ENCODE data around the gene RBM47.
A peak's percentile ranks its signal among the peaks of the same experiment; 100 is the strongest.

The RBM47 gene

DNA sequence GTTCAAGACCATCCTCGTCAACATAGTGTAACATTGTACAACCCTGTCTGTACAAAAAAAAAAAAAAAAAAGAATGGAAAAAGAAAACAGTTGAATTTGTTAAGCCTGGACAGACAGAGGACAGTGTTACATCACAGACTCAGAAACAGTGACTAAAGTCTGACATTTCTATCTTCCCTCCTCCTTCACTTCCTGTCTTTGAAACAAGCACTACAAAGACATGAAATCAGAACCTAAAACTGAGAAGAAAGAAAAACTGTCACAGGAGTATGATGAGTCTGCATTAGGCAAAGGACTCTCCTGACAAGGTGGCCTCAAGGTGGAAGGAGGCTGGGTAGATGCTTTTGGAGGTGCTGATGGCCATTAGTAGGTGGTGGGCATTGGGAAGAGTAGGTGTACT lies 126.7 kb downstream of the RBM47 start:
- no peaks in the 10 kb centered on the region for H3K9me3 Mint-ChIP-seq
- no peaks in the 10 kb centered on the region for H3K36me3 Mint-ChIP-seq (ENCODE audit: low read depth)
- ATAC-seq: peak; percentile 94
- no peaks in the 10 kb centered on the region for H3K27me3 Mint-ChIP-seq
- peaks cover 19% of the 10 kb centered on the region for H3K4me1 Mint-ChIP-seq
- H3K4me3 Mint-ChIP-seq: no peak overlapping the region
- peak overlapping the region; percentile 20 for H3K27ac Mint-ChIP-seq
- no peak for DNase-seq

DNA sequence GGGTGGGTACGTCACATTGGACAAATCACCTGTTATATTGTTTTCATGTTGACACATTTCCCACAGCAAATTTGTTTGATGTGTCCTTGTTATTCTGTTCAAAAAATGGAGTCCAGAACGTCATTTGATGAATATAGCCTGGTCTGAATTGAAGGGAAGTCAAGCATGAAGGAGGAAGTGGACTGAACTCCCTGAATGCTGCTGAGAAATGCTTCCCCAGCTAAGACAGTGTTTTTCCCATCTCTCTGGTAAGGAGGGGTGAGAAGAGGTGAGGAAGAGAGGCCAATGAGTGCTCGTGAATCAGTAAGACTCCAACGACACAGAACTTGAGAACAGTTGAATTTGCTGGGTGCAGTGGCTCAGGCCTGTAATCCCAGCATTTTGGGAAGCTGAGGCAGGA lies 127.4 kb downstream of the RBM47 start:
- H3K27ac Mint-ChIP-seq: no peak overlapping the region
- no peaks in the 10 kb centered on the region for H3K27me3 Mint-ChIP-seq
- no peak for DNase-seq
- H3K36me3 Mint-ChIP-seq (ENCODE audit: low read depth): no peaks in the 10 kb centered on the region
- ATAC-seq: no peak
- peaks cover 19% of the 10 kb centered on the region for H3K4me1 Mint-ChIP-seq
- no peak overlapping the region for H3K4me3 Mint-ChIP-seq
- H3K9me3 Mint-ChIP-seq: no peaks in the 10 kb centered on the region

DNA sequence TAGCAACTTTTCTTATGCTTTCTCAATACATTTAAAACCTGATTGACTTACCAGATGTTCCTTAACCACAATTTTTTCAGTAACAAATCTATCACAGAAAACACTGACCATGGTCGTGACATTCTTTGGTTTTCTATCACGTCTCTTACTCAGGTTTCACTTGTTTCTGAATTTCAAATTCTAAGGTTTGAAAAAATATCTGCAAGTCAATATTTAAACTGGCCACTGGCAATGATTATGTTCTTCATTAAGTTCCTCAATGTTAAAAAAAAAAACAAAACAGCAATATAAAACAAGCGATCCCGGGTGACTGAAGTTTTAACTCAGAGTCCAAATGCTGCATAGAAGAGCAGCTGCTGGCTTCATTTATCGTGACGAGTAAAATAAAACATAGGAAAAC lies 128.9 kb downstream of the RBM47 start:
- Mint-ChIP-seq H3K4me3 (no peak overlapping the region), H3K9me3 (no peaks in the 10 kb centered on the region), H3K27me3 (no peaks in the 10 kb centered on the region), H3K4me1 (peaks cover 19% of the 10 kb centered on the region), H3K36me3 (ENCODE audit: low read depth) (no peaks in the 10 kb centered on the region), H3K27ac (no peak overlapping the region)
- no peak for ATAC-seq
- DNase-seq: no peak

DNA sequence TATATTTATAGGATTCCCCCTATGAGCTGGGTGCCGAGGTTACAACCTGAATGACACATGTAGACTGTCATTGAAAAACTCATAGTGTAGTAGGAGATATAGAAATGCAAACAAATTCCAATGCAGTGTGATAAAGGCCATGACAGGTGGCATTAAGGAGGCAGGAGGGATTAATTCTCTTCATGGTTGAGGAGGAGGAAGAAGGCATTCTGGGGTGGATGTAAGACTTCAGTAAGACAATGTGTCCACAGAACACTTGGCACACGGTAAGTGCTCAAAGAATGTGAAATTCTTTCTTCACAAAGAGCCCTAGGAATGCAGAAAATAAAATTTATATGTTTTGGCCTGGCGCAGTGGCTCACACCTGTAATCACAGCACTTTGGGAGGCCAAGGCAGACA lies 136.5 kb downstream of the RBM47 start:
- DNase-seq (no peak), ATAC-seq (no peak)
- H3K36me3 Mint-ChIP-seq (ENCODE audit: low read depth): no peaks in the 10 kb centered on the region
- H3K4me3 Mint-ChIP-seq: no peak overlapping the region
- H3K27ac Mint-ChIP-seq: no peak overlapping the region
- no peaks in the 10 kb centered on the region for H3K9me3 Mint-ChIP-seq
- no peaks in the 10 kb centered on the region for H3K4me1 Mint-ChIP-seq
- H3K27me3 Mint-ChIP-seq: no peaks in the 10 kb centered on the region

DNA sequence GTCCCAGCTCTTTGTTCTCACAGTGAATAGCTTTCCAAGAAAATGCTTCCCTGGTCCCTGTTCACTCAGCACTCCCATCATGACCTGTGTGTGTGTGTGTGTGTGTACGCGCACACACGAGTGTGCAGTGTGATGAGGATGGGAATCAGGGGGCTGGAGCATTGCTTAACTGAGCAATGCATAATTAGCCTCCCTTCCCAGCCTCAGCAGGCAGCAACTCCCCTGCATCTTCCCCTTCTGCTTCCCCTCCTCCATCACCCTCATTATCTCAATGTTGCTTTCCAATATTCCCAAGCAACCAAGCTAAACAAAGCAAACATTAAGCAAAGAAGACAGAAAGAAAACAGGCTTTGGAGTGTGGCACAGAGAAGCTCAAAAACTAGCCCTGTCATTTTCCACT lies 137.0 kb downstream of the RBM47 start:
- ATAC-seq (no peak), DNase-seq (no peak)
- H3K27me3 Mint-ChIP-seq: no peaks in the 10 kb centered on the region
- H3K4me3 Mint-ChIP-seq: no peak overlapping the region
- no peaks in the 10 kb centered on the region for H3K36me3 Mint-ChIP-seq (ENCODE audit: low read depth)
- no peak overlapping the region for H3K27ac Mint-ChIP-seq
- H3K9me3 Mint-ChIP-seq: no peaks in the 10 kb centered on the region
- H3K4me1 Mint-ChIP-seq: no peaks in the 10 kb centered on the region

DNA sequence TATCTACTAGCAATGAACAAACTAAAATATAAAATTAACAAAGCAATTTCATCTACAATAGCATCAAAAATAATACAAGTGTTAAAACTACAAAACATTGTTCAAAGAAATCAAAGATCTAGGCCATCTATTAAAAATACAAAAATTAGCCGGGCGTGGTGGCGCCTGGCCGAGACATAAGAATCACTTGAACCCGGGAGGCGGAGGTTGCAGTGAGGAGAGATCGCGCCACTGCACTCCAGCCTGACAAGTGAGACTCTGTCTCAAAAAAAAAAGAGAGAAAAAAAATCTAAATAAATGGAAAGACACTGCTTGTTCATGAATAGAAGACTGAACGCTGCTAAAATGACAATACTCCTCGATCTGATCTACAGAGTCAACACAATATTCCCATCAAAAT lies 139.2 kb downstream of the RBM47 start:
- no peak overlapping the region for H3K27ac Mint-ChIP-seq
- DNase-seq (no peak), ATAC-seq (no peak)
- H3K4me3 Mint-ChIP-seq: no peak overlapping the region
- no peaks in the 10 kb centered on the region for H3K4me1 Mint-ChIP-seq
- H3K36me3 Mint-ChIP-seq (ENCODE audit: low read depth): peaks cover 1% of the 10 kb centered on the region
- H3K9me3 Mint-ChIP-seq: no peaks in the 10 kb centered on the region
- no peaks in the 10 kb centered on the region for H3K27me3 Mint-ChIP-seq

DNA sequence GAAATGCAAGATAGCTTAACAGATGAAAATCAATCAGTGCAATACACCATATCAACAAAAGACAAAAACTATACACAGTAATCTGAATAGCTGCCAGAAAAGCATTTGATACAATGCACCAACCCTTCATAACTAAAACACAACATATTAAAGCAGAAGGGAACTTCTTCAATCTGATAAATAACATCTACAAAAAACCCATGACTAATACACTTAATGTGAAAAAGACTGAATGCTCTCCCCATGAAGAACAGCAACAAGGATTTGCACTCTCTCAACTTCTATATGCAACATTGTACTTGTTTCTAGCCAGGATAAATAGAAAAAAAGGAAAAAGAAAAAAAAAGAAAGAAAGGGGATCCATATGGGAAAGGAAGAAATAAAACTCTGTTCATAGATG lies 139.7 kb downstream of the RBM47 start:
- no peak overlapping the region for H3K4me3 Mint-ChIP-seq

DNA sequence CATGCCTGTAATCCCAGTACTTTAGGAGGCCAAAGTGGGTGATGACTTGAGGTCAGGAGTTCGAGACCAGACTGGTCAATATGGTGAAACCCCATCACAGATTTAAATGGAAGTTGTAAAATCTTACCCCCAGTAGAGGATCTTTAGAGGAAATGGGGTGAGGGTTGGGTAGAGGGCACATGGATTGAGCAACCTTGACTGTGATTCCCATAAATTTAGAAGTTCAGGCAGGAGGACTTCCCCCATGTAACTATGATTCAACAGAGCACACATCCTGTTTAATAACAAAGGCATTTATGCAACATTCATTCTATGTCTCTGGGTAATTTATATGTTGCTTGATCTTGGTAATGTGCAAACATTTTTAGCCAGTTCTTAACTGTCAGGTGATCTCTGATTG lies 143.1 kb downstream of the RBM47 start:
- ATAC-seq (no peak), DNase-seq (no peak)
- no peak overlapping the region for H3K27ac Mint-ChIP-seq
- peaks cover 5% of the 10 kb centered on the region for H3K27me3 Mint-ChIP-seq
- no peaks in the 10 kb centered on the region for H3K9me3 Mint-ChIP-seq
- no peaks in the 10 kb centered on the region for H3K4me1 Mint-ChIP-seq
- H3K36me3 Mint-ChIP-seq (ENCODE audit: low read depth): peaks cover 1% of the 10 kb centered on the region
- no peak overlapping the region for H3K4me3 Mint-ChIP-seq

More for the DNA sequence above, 139.7 kb downstream of the RBM47 start:
- DNase-seq (no peak), ATAC-seq (no peak)
- H3K9me3 Mint-ChIP-seq: no peaks in the 10 kb centered on the region
- no peaks in the 10 kb centered on the region for H3K27me3 Mint-ChIP-seq
- peaks cover 1% of the 10 kb centered on the region for H3K36me3 Mint-ChIP-seq (ENCODE audit: low read depth)
- H3K4me1 Mint-ChIP-seq: no peaks in the 10 kb centered on the region
- no peak overlapping the region for H3K27ac Mint-ChIP-seq

DNA sequence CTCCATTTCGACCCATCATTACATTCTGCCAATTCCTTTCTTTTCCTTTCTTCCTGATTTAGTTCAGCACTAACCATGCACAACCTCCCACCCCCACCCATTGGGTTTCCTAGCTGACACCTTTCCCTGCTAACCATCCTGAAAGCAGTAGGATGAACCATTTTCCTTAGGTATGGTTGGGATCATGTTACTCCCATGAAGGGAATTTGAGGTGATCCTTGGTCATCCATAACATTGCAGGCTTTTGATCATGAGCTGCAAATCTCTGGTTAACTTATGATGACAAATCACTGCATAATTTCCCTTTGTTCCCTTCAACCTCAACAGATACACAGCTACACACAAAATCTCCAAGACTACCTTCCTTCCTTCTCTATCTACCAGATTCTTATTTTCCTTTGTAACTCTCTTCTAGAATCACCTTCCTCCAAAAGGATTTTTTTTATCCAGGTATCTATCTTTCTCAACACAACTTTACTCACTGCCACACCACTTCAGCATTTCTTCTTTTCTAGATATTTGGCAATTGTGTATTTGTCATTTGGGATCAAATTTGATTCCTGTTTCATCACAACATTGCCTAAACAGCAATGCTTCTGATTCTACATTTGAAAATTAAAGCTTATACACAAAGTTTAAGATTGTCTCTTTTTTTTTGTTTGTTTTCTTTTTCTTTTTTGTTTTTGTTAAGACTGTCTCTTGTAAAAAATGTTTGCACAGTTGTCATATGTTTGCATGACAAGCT lies 145.1 kb downstream of the RBM47 start:
- H3K27ac Mint-ChIP-seq: no peak overlapping the region
- H3K4me3 Mint-ChIP-seq: no peak overlapping the region
- H3K9me3 Mint-ChIP-seq: no peaks in the 10 kb centered on the region
- no peaks in the 10 kb centered on the region for H3K4me1 Mint-ChIP-seq
- DNase-seq (no peak), ATAC-seq (no peak)
- peaks cover 1% of the 10 kb centered on the region for H3K36me3 Mint-ChIP-seq (ENCODE audit: low read depth)
- peaks cover 5% of the 10 kb centered on the region for H3K27me3 Mint-ChIP-seq

DNA sequence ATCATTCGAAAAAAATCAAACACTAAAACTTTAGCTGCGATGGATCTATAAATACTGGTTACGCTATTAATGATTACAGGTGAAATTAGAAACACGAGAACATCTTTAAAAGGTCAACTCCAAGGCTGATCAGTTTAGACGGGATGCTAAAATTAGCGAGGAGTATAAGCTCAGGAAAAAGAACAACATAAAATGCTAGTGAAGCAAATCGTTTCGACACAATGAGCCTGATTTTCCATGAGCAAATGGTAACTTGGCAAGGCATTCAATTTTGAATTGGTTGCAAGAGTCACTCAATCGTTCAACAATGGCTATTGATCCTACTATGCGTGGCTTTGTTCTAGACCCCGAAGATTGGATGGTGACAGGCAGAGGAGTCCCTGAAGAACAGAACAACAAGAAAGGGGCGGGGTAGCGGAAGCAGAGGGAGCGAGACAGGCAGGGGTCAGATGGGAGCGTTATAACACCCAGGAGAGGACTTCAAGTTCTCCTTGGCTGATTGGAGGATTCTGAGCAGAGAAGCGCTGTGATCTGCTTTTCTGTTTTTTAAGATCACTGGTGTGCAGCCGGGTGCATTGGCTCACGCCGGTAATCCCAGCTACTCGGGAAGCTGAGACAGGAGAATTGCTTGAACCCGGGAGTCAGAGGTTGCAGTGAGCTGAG lies 146.5 kb downstream of the RBM47 start:
- Mint-ChIP-seq H3K9me3 (no peaks in the 10 kb centered on the region), H3K36me3 (ENCODE audit: low read depth) (peaks cover 1% of the 10 kb centered on the region), H3K4me3 (no peak overlapping the region), H3K4me1 (no peaks in the 10 kb centered on the region), H3K27me3 (peaks cover 5% of the 10 kb centered on the region), H3K27ac (no peak overlapping the region)
- ATAC-seq: no peak
- DNase-seq: no peak

DNA sequence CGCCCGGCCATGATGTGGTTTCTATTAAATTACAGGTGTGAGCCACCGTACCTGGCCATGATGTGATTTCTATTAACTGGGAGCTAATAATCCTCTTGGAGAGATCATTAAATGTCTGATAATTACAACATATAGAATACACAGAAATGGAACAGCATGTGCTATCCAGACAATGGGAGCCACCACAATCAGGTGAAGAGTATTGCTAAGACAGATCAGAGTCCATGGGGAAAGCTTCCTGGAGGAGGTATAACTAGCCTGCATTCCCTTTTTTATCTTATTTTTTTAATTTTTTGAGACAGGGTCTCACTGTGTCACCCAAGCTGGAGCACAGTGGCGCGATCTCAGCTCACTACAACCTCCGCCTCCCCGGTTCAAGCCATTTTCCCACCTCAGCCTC lies 147.7 kb downstream of the RBM47 start:
- Mint-ChIP-seq H3K4me1 (no peaks in the 10 kb centered on the region), H3K9me3 (no peaks in the 10 kb centered on the region), H3K36me3 (ENCODE audit: low read depth) (peaks cover 1% of the 10 kb centered on the region), H3K4me3 (no peak overlapping the region), H3K27me3 (peaks cover 5% of the 10 kb centered on the region), H3K27ac (no peak overlapping the region)
- DNase-seq (no peak), ATAC-seq (no peak)

DNA sequence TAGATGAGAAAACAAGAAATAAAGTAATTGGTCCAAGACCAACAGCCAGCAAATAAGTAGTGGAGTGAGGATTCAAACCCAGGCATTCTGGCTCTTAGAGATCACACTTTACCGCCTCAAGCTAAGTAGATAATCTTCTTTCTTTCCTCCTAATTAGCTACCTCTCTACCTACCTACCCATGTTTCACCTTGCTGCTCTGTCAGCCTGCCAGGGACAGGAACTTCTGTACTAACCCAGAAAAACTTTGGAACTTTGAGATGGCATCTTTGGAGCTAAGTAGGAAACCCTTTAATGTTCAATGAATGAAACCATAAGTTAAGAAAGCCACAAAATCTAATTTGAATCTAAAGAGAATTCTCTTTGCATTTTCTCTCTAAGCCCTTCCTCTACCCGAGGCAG lies 149.4 kb downstream of the RBM47 start:
- Mint-ChIP-seq H3K4me3 (no peak overlapping the region), H3K4me1 (peaks cover 2% of the 10 kb centered on the region), H3K27me3 (peaks cover 5% of the 10 kb centered on the region), H3K27ac (no peak overlapping the region), H3K9me3 (no peaks in the 10 kb centered on the region), H3K36me3 (ENCODE audit: low read depth) (no peaks in the 10 kb centered on the region)
- DNase-seq: no peak
- ATAC-seq: no peak

DNA sequence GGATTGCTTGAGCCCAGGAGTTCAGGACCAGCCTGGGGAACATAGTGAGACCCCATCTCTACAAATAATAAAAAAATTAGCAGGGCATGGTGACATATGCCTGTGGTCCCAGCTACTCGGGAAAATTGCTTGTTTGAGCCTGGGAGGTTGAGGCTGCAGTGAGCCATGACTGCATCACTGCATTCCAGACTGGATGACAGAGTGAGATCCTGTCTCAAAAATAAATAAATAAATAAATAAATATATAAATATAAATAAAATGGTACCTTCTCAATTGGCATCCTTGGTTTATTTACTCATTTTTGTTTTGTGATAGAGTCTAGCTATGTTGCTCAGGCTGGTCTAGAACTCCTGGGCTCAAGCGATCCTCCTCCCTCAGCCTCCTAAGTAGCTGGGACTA lies 150.3 kb downstream of the RBM47 start:
- H3K4me1 Mint-ChIP-seq: peaks cover 2% of the 10 kb centered on the region
- H3K4me3 Mint-ChIP-seq: no peak overlapping the region
- H3K9me3 Mint-ChIP-seq: no peaks in the 10 kb centered on the region
- DNase-seq (no peak), ATAC-seq (no peak)
- peaks cover 2% of the 10 kb centered on the region for H3K27me3 Mint-ChIP-seq
- H3K36me3 Mint-ChIP-seq (ENCODE audit: low read depth): no peaks in the 10 kb centered on the region
- no peak overlapping the region for H3K27ac Mint-ChIP-seq

DNA sequence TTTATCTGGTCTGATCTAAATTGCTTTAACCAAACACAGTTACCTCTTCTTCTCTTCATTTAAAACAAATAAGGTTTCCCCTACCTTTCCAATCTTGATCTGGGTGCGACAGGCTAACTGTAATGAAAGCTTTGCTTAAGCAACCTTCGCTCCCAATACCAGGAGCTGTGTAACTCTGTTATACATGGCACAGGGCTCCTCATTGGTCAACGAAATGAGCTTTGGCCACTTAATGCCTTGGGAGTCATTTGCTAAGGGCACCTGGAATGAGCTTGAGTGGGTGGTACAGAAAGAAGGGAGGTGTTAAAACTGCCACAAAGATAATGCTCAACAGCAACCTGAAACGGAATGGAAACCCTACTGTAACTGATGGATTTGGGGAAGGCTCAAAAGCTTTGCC lies 154.1 kb downstream of the RBM47 start:
- ATAC-seq (no peak), DNase-seq (no peak)
- H3K4me1 Mint-ChIP-seq: peaks cover 5% of the 10 kb centered on the region
- H3K27me3 Mint-ChIP-seq: no peaks in the 10 kb centered on the region
- no peaks in the 10 kb centered on the region for H3K9me3 Mint-ChIP-seq
- no peak overlapping the region for H3K4me3 Mint-ChIP-seq
- no peaks in the 10 kb centered on the region for H3K36me3 Mint-ChIP-seq (ENCODE audit: low read depth)
- no peak overlapping the region for H3K27ac Mint-ChIP-seq

DNA sequence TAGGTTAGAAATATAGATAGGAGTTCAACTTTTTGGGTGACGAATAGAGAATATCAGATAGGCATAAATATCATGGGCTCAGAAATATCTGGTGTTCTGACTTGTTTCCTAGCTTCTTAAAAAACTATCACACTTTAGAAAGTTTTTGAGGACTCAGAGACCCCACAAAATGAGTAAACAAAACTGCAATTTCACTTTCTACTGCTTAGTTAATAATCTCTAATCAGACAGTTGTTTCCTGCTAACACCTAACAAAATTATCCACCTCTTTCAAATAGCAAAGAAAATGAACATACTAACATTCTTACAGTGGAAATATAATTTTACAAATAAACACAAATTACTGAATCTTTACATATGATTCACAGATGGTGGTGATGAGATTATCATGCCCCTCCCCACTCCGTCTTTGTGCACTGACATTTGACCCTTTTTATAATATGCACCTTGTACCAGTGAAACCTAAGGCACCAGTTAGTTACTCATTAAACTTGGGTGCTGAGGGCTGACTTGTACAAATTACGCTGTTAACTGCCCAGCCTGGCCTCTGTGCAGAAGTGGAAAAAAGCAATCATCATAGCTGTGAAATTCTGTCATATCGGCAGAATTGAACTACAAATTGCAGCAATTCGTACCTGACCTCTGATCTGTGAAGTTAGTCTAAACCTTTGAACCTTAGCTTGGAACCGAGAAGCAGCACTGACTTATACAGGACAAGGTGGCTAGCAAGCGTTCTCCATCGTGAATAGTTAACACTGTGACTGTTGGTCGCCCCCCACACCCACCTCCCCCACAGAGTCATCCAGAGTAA lies 155.9 kb downstream of the RBM47 start:
- Mint-ChIP-seq H3K9me3 (no peaks in the 10 kb centered on the region), H3K27ac (no peak overlapping the region), H3K27me3 (no peaks in the 10 kb centered on the region), H3K4me3 (no peak overlapping the region), H3K4me1 (peaks cover 5% of the 10 kb centered on the region), H3K36me3 (ENCODE audit: low read depth) (no peaks in the 10 kb centered on the region)
- ATAC-seq (no peak), DNase-seq (no peak)

Data from activated naive CD8-positive, alpha-beta T cell treated with anti-CD3 and anti-CD28 coated beads, Interleukin-2, amount 50 U/mL, for 24 hours (primary cell).